HG02798 (cell line): Measurements from ENCODE around the gene ARHGEF6.

ENCODE experiments used
- ATAC-seq: cut with Tn5 transposase; IDR thresholded peaks from one replicate; pipeline ENCODE4 v1.9.1; 2021; ENCODE audit warnings: mild to moderate bottlenecking; ENCODE audit not compliant: unreplicated experiment, poor library complexity

Gene ARHGEF6

GRCh38 chrX:136656361-136656964, 124.3 kb downstream of the ARHGEF6 start:
- ATAC-seq: no peak

- no peak for ATAC-seq
Observed at GRCh38 chrX:136652822-136653723, 127.7 kb downstream of the ARHGEF6 start.

DNA sequence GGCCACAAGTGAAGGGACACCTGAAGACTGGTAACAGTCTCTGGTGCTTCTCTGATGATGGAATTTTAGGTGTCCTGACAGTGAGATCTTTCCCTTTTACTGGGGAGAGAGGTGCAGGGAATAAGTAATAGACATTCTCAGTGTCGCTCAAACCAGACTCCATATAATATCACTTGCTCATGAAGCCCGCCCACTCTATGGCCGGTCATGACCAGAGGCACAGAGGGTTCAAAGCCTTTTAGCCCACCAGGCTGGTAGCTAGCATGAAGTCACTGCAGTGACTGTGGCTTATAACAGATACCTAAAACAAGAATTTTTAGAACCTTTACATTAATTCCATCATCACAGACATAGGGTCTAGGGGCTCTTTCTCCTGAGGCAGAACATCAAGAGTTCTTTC, 129.9 kb downstream of the ARHGEF6 start:
- no peak for ATAC-seq

- no peak for ATAC-seq
Observed at GRCh38 chrX:136647677-136648360, 132.9 kb downstream of the ARHGEF6 start, which contains the start of gene CD40LG. Gene CD40LG (plus strand): TSS chrX:136648158. CDS start chrX:136648249, 91 bp downstream.

- no peak for ATAC-seq
Observed at GRCh38 chrX:136646602-136647239, 134.0 kb downstream of the ARHGEF6 start.

DNA sequence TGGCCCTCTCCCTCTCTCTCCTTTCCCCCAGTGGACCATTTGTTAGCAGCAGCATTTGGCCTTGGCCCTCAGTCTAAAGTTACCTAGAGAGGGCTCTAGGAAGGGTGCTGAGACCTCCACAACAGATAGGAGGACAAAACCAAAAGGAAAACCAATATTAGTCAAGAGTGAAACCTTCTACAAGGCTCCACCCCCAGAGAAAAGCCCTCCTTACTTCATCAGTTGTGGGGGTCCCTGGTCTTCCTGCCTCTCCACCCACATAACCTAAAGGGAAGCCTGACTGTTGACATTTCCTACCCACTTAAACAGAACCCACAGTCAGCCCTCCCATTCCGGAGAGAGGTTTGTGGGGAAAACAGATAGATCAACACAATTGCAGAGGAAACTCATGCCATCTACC, 137.5 kb downstream of the ARHGEF6 start:
- no peak for ATAC-seq

DNA sequence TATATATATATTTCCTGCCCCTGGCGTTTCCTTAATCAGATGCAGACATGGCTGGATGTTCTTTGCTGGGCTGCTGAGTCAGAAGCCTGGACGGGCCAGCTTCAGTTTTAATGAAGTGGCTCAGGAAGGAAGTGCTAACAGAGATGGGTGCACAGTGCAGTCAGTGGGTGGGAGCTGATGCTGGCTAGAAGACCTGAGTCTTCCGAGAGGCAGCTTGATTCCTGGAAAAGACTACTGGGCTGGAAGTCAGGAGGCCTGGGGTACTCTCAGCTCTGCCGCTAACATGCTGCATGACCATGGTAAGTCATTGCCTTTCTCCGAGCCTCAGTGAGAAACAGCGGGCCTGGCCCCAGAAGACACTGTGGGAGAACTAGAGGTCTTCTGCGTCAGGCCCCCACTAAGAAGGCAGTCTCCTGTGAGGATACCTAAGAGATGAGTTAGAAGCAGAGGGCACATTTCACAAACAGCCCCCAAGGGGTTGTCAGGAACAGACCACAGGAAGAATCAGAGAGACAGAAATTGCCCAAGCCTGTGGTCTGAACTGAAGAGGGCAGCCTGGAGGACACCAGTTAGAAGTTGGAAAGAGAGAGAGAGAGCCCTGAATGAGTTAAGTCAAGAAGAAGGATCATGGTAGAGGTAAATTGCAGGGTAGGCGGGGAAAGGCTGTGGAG, 141.1 kb downstream of the ARHGEF6 start:
- no peak for ATAC-seq

- no peak for ATAC-seq
Observed at GRCh38 chrX:136636121-136636520, 144.6 kb downstream of the ARHGEF6 start.

- peak; percentile 78 for ATAC-seq
Observed at GRCh38 chrX:136635235-136635634, 145.5 kb downstream of the ARHGEF6 start.

GRCh38 chrX:136630881-136631280, 149.9 kb downstream of the ARHGEF6 start:
- ATAC-seq: no peak

DNA sequence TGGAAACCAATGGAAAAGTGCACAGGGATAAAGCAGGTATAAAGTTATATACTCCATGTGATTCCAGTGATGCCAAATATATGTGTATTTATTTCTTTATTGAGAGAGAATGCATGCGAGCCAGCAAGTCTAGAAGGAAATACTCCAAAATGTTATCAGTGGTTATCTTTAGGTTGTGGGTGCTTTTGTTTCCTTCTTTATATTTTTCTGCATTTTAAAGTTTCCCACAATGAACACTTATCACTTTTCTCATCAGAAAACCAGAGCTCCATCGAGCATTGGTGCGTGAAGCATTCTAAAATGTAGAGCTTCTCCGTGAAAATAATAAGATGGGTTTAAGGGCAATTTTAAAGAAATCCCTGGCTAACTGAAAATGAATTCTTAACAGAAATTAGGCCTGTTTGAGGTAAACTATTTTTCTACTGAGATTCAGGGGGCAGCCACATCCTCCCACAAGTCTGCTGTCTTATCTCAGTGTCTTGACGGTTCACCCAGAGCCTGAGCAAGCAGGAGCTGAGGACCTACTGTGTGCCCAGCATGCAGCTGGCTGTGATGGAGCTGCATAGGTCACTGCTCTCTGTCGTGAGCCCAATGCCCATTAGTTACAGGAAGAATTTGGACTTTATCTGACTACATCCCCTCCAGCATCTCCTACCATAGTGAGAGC, 151.5 kb downstream of the ARHGEF6 start:
- no peak for ATAC-seq

- ATAC-seq: no peak
Observed at GRCh38 chrX:136627409-136627808, 153.3 kb downstream of the ARHGEF6 start.

- ATAC-seq: no peak
Observed at GRCh38 chrX:136626891-136627290, 153.8 kb downstream of the ARHGEF6 start.

DNA sequence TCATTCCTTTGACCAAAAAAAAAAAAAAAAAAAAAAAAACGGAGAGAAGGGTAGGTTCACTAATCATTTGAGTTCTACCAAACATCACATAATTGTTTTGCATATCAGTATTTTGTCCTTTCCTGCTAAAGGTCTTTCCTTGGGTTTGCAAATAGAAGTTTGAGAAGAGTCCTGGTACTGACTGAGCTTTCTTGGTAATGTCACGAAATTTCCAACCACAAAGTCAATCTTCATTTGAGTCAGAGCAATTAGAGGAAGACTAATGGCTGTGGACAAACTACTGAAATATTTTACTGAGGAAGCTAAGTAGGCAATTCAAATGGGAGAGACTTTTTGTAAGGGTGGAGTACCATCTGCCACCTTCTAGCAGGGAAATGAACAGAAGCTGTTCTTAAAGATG, 154.5 kb downstream of the ARHGEF6 start:
- ATAC-seq: no peak

DNA sequence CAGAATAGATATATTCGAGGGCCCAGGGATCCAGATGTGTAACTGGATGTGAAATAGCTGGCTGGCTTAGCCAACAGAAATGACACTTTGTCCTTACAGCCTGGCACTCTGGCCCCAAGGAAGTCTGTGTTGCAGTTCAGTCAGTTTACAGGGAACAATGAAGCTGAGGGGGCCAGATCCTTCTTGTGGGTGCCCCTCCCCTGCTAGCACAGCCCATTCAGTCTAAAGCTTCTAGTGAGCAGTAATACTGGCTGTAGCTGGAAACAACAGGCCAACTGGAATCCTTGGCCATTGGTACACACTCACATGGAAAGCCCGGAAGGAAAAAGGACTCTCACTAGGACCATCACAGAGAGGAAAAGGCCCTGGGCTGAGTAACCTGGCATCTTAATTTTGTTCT, 155.5 kb downstream of the ARHGEF6 start:
- no peak for ATAC-seq

DNA sequence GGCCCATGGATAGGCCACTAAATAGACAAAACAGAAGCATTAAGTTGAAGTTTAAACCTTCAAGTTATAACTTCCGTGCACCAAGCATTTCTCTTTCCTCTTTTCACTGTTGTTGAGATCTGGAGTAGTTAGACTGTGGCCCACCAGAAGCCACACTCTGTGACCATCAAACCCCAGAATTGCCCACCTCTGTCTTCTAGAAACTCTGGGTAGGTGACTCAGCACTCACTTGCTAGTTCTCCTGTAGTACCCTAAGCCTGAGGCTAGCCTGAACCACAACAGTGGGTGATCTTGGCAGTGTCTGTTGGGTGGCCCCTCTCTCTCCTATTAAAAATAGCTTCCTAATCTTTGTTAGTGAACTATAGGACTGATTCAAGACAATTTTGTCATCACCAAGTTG, 157.3 kb downstream of the ARHGEF6 start:
- no peak for ATAC-seq

GRCh38 chrX:136622568-136622967, 158.2 kb downstream of the ARHGEF6 start:
- ATAC-seq: no peak

DNA sequence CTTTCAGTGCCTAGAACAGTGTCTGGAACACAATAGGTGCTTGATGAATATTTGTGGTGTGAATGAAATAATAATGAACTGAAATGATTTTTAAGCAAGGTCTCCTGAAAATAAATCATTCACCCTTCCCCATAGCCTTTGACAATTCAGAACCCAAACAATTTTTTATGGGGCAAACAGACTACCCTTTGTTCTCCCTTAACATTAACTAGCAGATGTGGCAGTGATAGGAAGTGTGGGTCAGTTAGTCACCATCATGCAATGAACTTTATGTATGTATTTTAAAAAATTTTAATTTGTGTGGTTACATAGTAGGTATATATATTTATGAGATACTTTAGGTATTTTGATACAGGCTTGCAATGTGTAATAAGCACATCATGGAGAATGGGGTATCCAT, 160.0 kb downstream of the ARHGEF6 start:
- ATAC-seq: no peak

GRCh38 chrX:136619899-136620505, 160.7 kb downstream of the ARHGEF6 start:
- ATAC-seq: no peak
